Stimulated activated memory B cell treated with anti-CD40 and anti-IgM and Interleukin-4, amounts not matched to agents 10 μg/mL and 1 μg/mL and 100 μg/mL, for 72 hours (primary cell): Measurements from ENCODE around the gene PLCD3.

ENCODE experiments used
- ATAC-seq: fragments of 150-1000 bp; cut with Tn5 transposase; 2 replicates; pipeline ENCODE4 v1.10.0; 2021
- H3K27ac Mint-ChIP-seq: one replicate; pipeline ENCODE4 v1.8.0; 2022; ENCODE audit warnings: mild to moderate bottlenecking, mixed read lengths
- H3K27me3 Mint-ChIP-seq: one replicate; pipeline ENCODE4 v1.8.0; 2022; ENCODE audit warnings: mixed read lengths
- H3K36me3 Mint-ChIP-seq: one replicate; pipeline ENCODE4 v1.8.0; 2022; ENCODE audit warnings: mixed read lengths
- H3K4me1 Mint-ChIP-seq: one replicate; pipeline ENCODE4 v1.8.0; 2022; ENCODE audit warnings: mixed read lengths
- H3K4me3 Mint-ChIP-seq: one replicate; pipeline ENCODE4 v1.8.0; 2022; ENCODE audit warnings: mild to moderate bottlenecking, moderate library complexity, mixed read lengths
- H3K9me3 Mint-ChIP-seq: one replicate; pipeline ENCODE4 v1.8.0; 2022; ENCODE audit warnings: mixed read lengths

PLCD3 gene

DNA sequence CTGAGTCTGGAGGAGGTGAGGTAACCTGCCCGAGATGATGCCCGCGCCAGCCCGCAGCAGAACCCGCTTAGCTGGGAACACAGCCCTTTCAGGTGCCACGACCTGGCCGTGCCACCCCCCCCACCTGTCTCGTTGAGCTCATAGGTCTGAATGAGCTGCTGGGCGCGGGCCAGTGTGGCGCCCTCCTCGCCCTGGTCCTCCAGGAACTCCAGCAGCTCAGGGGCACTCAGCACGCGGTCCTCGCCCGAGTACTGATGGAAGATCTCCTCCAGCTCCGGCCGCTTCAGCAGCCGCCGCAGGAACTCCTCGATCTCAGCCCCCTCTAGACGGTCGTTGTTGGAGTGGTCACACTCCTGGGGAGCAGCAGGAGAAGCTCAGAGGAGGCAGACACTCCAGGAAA is 13.6 kb downstream of the PLCD3 start:
- no peak for ATAC-seq
- Mint-ChIP-seq H3K27me3 (peaks cover 17% of the 10 kb centered on the region), H3K27ac (no peak overlapping the region), H3K36me3 (no peaks in the 10 kb centered on the region), H3K4me1 (no peaks in the 10 kb centered on the region), H3K9me3 (no peaks in the 10 kb centered on the region), H3K4me3 (no peak overlapping the region)

- H3K27me3 Mint-ChIP-seq = peaks cover 17% of the 10 kb centered on the region
- no peaks in the 10 kb centered on the region for H3K4me1 Mint-ChIP-seq
- H3K9me3 Mint-ChIP-seq = no peaks in the 10 kb centered on the region
- no peak overlapping the region for H3K27ac Mint-ChIP-seq
- no peaks in the 10 kb centered on the region for H3K36me3 Mint-ChIP-seq
- ATAC-seq = no peak
- no peak overlapping the region for H3K4me3 Mint-ChIP-seq
These were observed 14.3 kb downstream of the PLCD3 start for GRCh38 chr17:45117848-45118646.

GRCh38 chr17:45117334-45117733 is 15.0 kb downstream of the PLCD3 start:
- H3K36me3 Mint-ChIP-seq = no peaks in the 10 kb centered on the region
- no peak overlapping the region for H3K27ac Mint-ChIP-seq
- no peaks in the 10 kb centered on the region for H3K9me3 Mint-ChIP-seq
- no peak overlapping the region for H3K4me3 Mint-ChIP-seq
- H3K4me1 Mint-ChIP-seq = peaks cover 1% of the 10 kb centered on the region
- peaks cover 17% of the 10 kb centered on the region for H3K27me3 Mint-ChIP-seq
- no peak for ATAC-seq

DNA sequence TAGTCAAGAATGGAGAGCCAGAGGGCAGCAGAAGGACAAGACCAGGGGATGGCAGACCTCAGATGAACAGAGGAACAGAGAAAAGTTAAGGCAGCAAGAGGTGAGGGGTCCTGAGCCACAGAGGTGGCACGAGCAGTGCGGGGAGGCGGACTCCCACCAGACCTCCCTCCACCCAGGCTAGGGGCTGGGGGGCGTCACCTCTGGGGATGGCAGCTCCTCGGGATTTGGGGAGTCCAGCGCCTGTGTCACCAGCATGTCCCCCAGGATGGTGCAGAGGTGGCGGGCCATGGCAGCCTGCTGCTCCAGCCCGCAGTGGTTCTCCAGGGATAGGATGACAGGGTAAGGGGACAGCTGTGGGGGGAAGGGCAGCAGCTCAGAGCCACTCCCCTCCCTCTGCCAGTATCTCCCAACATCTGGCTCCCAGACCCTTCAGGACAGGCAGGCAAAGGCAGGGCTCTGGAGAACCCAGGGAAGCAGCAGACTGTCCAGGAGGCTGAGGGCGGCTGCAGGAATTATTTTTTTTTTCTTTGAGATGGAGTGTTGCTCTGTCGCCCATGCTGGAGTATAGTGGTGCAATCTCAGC is 15.8 kb downstream of the PLCD3 start:
- no peaks in the 10 kb centered on the region for H3K36me3 Mint-ChIP-seq
- ATAC-seq = no peak

DNA sequence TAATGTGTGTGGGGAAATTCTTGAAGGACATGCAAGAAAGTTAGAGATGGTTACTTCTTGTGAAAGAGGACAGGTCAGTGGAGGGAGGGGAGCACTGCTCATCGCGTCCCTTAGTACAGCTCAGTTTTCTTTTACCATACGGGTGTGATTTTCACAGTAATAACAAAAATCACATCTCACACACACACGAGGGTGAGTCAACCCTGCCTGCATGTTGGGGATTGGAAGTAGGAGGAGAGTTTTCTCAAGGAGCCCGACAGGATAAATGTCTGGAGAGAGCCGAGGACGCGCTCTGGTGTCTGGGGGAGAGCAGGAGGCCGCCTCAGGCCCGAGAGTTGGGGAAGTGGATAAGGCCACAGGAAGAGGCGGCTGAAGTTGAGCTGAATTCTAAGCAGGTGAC is 16.4 kb downstream of the PLCD3 start:
- H3K4me1 Mint-ChIP-seq = peaks cover 12% of the 10 kb centered on the region
- peaks cover 8% of the 10 kb centered on the region for H3K27me3 Mint-ChIP-seq
- H3K4me3 Mint-ChIP-seq = no peak overlapping the region
- ATAC-seq = no peak
- no peaks in the 10 kb centered on the region for H3K9me3 Mint-ChIP-seq
- no peaks in the 10 kb centered on the region for H3K36me3 Mint-ChIP-seq
- no peak overlapping the region for H3K27ac Mint-ChIP-seq

More for the DNA sequence above, 15.8 kb downstream of the PLCD3 start:
- no peak overlapping the region for H3K27ac Mint-ChIP-seq
- no peak overlapping the region for H3K4me3 Mint-ChIP-seq
- H3K4me1 Mint-ChIP-seq = peaks cover 9% of the 10 kb centered on the region
- H3K9me3 Mint-ChIP-seq = no peaks in the 10 kb centered on the region
- H3K27me3 Mint-ChIP-seq = peaks cover 13% of the 10 kb centered on the region

GRCh38 chr17:45115015-45115625 is 17.2 kb downstream of the PLCD3 start:
- Mint-ChIP-seq H3K4me3 (no peak overlapping the region), H3K36me3 (no peaks in the 10 kb centered on the region), H3K27me3 (peaks cover 8% of the 10 kb centered on the region), H3K4me1 (peaks cover 12% of the 10 kb centered on the region), H3K9me3 (no peaks in the 10 kb centered on the region), H3K27ac (no peak overlapping the region)
- no peak for ATAC-seq

GRCh38 chr17:45114117-45114932 is 18.0 kb downstream of the PLCD3 start:
- Mint-ChIP-seq H3K36me3 (peaks cover 3% of the 10 kb centered on the region), H3K4me3 (no peak overlapping the region), H3K4me1 (peaks cover 12% of the 10 kb centered on the region), H3K27me3 (peaks cover 8% of the 10 kb centered on the region), H3K9me3 (no peaks in the 10 kb centered on the region), H3K27ac (no peak overlapping the region)
- ATAC-seq = no peak

DNA sequence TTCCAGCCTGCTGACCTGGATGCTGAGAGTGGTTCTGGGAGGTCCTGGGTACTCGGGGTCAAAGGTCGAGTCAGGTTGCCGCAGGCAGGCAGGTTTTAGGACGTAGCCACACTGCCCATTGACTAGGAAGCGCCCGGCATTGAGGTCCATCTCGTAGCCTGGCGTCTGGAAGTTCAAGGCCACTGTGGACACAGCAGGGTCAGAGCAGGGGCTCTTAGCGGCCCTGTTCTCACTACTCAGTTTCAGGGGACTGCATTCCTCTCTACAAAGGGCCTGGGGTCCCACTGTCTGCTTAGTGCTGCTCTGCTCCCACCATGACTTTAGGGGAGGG is 18.9 kb downstream of the PLCD3 start:
- H3K4me3 Mint-ChIP-seq = no peak overlapping the region
- ATAC-seq = no peak
- peaks cover 8% of the 10 kb centered on the region for H3K27me3 Mint-ChIP-seq
- peaks cover 8% of the 10 kb centered on the region for H3K36me3 Mint-ChIP-seq
- peaks cover 12% of the 10 kb centered on the region for H3K4me1 Mint-ChIP-seq
- no peak overlapping the region for H3K27ac Mint-ChIP-seq
- no peaks in the 10 kb centered on the region for H3K9me3 Mint-ChIP-seq

DNA sequence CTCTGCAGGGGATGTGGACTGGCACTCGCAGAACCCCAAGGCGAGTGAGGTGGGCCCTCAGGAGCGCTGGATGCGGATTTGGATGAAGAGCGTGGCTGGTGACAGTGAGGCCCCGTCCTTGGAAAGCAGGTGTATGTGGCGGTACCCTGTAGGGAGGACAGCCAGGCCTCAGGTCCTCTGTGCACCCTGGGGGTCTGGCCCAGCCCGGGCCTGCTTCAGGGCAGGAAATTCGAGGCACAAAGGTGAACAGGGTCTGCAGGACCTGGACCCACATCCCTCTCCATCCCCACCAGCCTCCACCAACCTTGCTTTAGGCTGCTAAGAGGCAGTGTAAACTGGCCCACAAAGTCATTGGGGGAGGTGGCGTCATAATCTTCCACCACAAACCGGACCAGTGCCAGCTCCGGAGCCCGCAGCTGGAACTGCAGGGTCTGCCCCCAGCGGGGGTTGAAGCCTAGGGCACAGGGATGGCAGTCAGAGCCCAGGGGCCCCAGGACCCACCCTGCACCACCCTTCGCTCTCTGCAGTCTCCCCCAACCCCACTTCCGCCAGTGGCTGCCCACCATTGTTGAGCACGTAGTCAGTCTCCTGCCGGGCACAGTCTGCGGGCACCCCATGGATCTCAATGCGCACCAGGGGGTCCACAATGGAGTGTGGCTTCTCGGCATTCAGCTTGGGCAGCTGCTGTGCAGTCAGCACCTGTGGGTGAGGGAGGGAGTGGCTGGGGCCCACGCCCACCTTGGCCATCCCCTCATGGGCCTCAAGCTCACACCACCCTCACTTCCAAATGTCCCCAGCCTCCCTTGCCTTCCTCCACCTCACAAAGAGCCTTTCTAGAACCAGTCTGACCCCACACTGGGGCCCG is 19.5 kb downstream of the PLCD3 start:
- H3K27me3 Mint-ChIP-seq = peaks cover 8% of the 10 kb centered on the region
- ATAC-seq = no peak
- no peaks in the 10 kb centered on the region for H3K9me3 Mint-ChIP-seq
- H3K27ac Mint-ChIP-seq = no peak overlapping the region
- peaks cover 14% of the 10 kb centered on the region for H3K36me3 Mint-ChIP-seq
- H3K4me1 Mint-ChIP-seq = peaks cover 12% of the 10 kb centered on the region
- no peak overlapping the region for H3K4me3 Mint-ChIP-seq

DNA sequence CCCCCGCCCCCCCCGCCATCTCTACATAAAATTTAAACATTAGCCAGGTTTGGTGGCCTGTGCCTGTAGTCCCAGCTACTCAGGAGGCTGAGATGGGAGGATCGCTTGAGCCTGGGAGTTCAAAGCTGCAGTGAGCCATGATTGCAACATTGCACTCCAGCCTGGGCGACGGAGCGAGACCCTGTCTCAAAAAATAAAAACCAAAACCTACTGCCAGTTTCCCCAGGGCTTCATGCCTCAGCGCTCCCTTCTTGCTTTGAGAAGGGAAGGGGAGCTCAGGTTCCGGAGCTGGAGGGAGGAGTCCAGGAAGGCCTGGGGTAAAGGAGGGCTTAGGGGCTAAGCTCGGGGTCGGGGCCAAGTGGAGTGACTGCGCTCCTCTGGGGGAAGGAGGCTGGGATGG is 20.5 kb downstream of the PLCD3 start:
- no peak for ATAC-seq
- H3K4me1 Mint-ChIP-seq = peaks cover 12% of the 10 kb centered on the region
- H3K4me3 Mint-ChIP-seq = no peak overlapping the region
- H3K27ac Mint-ChIP-seq = no peak overlapping the region
- peaks cover 18% of the 10 kb centered on the region for H3K36me3 Mint-ChIP-seq
- peaks cover 8% of the 10 kb centered on the region for H3K27me3 Mint-ChIP-seq
- H3K9me3 Mint-ChIP-seq = no peaks in the 10 kb centered on the region

DNA sequence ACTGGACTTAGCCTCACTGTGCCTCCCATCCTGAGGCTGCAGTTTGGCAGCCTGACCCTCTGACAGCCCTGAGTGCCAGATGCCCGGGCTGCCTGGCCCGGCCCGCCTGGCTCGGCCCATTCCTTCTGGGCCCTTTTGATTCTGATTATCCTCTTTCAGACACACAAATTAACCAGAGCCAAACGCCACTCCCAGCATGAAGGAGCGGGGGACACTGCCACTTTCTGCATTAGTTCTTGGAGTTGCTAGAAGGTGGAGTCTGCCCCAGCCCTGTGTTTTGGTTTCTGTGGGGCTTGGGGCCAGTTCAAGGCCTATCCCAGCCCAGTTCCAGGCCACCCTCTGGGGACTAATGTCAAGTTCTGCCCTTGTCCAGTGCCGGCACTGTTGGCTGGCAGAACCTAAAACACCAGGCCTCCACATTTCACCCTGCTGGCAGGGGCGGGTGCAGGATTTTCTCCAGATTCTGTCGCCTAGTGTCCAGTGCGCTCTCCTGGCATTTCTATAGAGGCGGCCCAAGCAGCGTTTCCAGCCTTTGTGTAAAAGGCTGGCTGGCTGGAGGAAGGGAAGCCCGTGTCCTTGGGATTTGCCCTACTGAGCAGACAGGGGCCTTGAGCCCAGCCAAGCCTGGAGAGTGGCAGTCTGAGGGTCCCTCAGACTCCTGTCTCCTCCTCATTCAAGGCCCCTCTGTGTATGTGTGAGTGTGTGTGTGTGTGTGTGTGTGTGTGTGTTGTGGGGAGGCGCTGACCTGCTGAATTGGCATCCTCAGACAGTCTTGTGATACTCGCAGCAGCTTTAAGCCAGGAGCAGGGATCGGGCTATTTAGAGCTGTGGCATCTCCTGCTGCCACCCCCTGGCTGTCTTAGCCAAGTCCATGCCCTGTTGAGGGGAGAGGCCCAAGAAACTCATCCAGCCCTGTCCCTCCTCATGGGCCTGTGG is 21.4 kb downstream of the PLCD3 start:
- peaks cover 27% of the 10 kb centered on the region for H3K36me3 Mint-ChIP-seq
- no peak overlapping the region for H3K4me3 Mint-ChIP-seq
- peaks cover 12% of the 10 kb centered on the region for H3K4me1 Mint-ChIP-seq
- H3K9me3 Mint-ChIP-seq = no peaks in the 10 kb centered on the region
- H3K27ac Mint-ChIP-seq = no peak overlapping the region
- ATAC-seq = no peak
- peaks cover 1% of the 10 kb centered on the region for H3K27me3 Mint-ChIP-seq

GRCh38 chr17:45108595-45109521 is 23.5 kb downstream of the PLCD3 start:
- ATAC-seq = no peak
- Mint-ChIP-seq H3K36me3 (peaks cover 48% of the 10 kb centered on the region), H3K4me1 (peaks cover 12% of the 10 kb centered on the region), H3K4me3 (no peak overlapping the region), H3K9me3 (no peaks in the 10 kb centered on the region), H3K27me3 (no peaks in the 10 kb centered on the region), H3K27ac (no peak overlapping the region)

GRCh38 chr17:45108051-45108450 is 24.3 kb downstream of the PLCD3 start:
- H3K36me3 Mint-ChIP-seq = peaks cover 56% of the 10 kb centered on the region
- no peak overlapping the region for H3K4me3 Mint-ChIP-seq
- no peak overlapping the region for H3K27ac Mint-ChIP-seq
- ATAC-seq = no peak
- peaks cover 12% of the 10 kb centered on the region for H3K4me1 Mint-ChIP-seq
- no peaks in the 10 kb centered on the region for H3K27me3 Mint-ChIP-seq
- H3K9me3 Mint-ChIP-seq = no peaks in the 10 kb centered on the region
